ENCODE results near the gene IFNLR1. TPM values are rescaled to one million over a fixed set of nuclear protein-coding genes. Genes with fewer than 3 reads are reported as not detected.

Gene IFNLR1
- total and polyA plus RNA-seq, 2 of the 8 experiments (the other 6 are each of a cell fraction or from before 2014, with no cell fraction given) = 6.8 to 10.1 TPM

- TF ChIP-seq CHD7 (IDR thresholded peaks at IDR 0.05; ENCODE audit: insufficient replicate concordance, low read length) = no peak
These were observed 6.0 kb upstream of the IFNLR1 start (continued) for GRCh38 chr1:24193046-24193445.

All from H1 (cell line).